ENCODE measurements around the gene SFRP2.

GRCh38 chr4:153784166-153784699 is 4.7 kb downstream of the SFRP2 start:
- TF ChIP-seq SUZ12 (IDR thresholded peaks at IDR 0.05) (no peak), FOXM1 (IDR thresholded peaks at IDR 0.05; ENCODE audit: borderline replicate concordance) (no peak), SP1 (IDR thresholded peaks at IDR 0.05) (no peak), LEF1 (IDR thresholded peaks at IDR 0.05; ENCODE audit: borderline replicate concordance) (no peak), TARDBP (IDR thresholded peaks at IDR 0.05) (no peak), BHLHE40 (IDR thresholded peaks at IDR 0.05; ENCODE audit: borderline replicate concordance) (no peak), ELF4 (IDR thresholded peaks at IDR 0.05) (no peak), ARNT (IDR thresholded peaks at IDR 0.05) (no peak)
- TF ChIP-seq, protein P1, sequence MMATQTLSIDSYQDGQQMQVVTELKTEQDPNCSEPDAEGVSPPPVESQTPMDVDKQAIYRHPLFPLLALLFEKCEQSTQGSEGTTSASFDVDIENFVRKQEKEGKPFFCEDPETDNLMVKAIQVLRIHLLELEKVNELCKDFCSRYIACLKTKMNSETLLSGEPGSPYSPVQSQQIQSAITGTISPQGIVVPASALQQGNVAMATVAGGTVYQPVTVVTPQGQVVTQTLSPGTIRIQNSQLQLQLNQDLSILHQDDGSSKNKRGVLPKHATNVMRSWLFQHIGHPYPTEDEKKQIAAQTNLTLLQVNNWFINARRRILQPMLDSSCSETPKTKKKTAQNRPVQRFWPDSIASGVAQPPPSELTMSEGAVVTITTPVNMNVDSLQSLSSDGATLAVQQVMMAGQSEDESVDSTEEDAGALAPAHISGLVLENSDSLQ (IDR thresholded peaks at IDR 0.05) = no peak
